ENCODE results near the gene MEGF6.

GRCh38 chr1:3609769-3610526, 1.4 kb downstream of the MEGF6 start:
- TF ChIP-seq CTCF (optimal IDR thresholded peaks at IDR 0.05 in 1 of 3, IDR thresholded peaks at IDR 0.05 in 1 of 3, conservative IDR thresholded peaks at IDR 0.05 in 1 of 3; ENCODE audit: extremely low read depth in 1 of 3, insufficient read depth in 2 of 3, low read length in 3 of 3) (no peak), EZH2 (IDR thresholded peaks at IDR 0.05; ENCODE audit: low read length) (no peak)
